Skeletal muscle cell (primary cell): ENCODE results near the gene SREBF2.

Experiments used
- DNase-seq: peaks from one replicate; pipeline ENCODE4 v3.0.0-alpha.2; 2010; ENCODE audit warnings: low read depth
- H3K4me3 ChIP-seq: 2 replicates; pipeline ENCODE4 v1.5.1; 2011; ENCODE audit warnings: low read depth, mild to moderate bottlenecking, control low read depth, low read length, moderate library complexity

Gene SREBF2

GRCh38 chr22:41832553-41833368 is at the start of gene SREBF2:
Gene SREBF2, plus strand, starts transcription at chr22:41833105. Its CDS starts 166 bp downstream, at chr22:41833271.
- DNase-seq = peak; percentile 100
- peak within 1 kb of the TSS; percentile 81 for H3K4me3 ChIP-seq

DNA sequence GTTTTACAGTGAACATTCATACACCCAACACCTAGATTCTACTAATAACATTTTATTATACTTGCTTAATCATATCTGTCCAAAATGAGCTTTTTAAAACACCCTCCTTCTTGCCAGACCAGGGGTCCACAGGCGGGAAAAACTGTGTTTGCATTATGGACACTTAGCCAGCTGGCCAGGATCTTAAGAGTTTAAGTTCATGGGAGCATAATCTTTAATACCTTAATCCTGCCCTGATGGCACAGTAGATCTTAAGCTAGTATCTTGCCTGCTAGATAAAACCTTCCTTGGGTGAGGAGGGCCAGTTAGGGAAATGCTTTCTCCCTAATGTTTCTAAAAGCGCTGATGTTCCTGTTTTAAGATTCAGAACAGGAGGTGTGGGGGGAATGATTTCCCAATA is 45.6 kb upstream of the SREBF2 start:
- DNase-seq = no peak
- H3K4me3 ChIP-seq = no peak overlapping the region

GRCh38 chr22:41793871-41794270 is 39.0 kb upstream of the SREBF2 start:
- H3K4me3 ChIP-seq = no peak overlapping the region
- no peak for DNase-seq

DNA sequence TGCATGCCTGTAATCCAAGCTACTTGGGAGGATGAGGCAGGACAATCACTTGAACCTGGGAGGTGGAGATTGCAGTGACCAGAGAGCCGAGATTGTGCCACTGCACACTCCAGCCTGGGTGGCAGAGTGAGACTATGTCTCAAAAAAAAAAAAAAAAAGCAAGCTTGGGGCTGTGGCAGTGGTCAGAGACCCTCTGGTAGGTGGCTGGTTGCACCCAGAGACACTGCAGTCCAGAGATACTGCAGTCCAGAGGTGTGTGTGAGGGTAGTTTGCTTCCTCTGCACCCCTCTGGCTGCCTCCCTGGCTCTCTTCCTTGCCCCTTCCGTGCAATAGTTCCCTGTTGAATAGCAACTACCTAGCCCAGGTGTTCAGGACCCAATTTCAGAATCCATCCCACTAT is 34.2 kb upstream of the SREBF2 start:
- DNase-seq = no peak
- H3K4me3 ChIP-seq = no peak overlapping the region

- peak overlapping the region; percentile 95 for H3K4me3 ChIP-seq
- DNase-seq = no peak
Observed at GRCh38 chr22:41799486-41800347, 33.2 kb upstream of the SREBF2 start.

GRCh38 chr22:41800348-41801146 is 32.4 kb upstream of the SREBF2 start, which contains the start of gene CCDC134:
Gene CCDC134, plus strand, starts transcription at chr22:41800679. Its CDS starts 8,212 bp downstream, at chr22:41808891.
- peak within 1 kb of the TSS; percentile 95 for H3K4me3 ChIP-seq

GRCh38 chr22:41801147-41801819 is 31.6 kb upstream of the SREBF2 start:
- DNase-seq = no peak
- H3K4me3 ChIP-seq = peak overlapping the region; percentile 95

More at GRCh38 chr22:41800348-41801146, 32.4 kb upstream of the SREBF2 start, which contains the start of gene CCDC134:
- DNase-seq = peak; percentile 32

- DNase-seq = no peak
Observed at GRCh38 chr22:41801886-41802285, 31.0 kb upstream of the SREBF2 start.

DNA sequence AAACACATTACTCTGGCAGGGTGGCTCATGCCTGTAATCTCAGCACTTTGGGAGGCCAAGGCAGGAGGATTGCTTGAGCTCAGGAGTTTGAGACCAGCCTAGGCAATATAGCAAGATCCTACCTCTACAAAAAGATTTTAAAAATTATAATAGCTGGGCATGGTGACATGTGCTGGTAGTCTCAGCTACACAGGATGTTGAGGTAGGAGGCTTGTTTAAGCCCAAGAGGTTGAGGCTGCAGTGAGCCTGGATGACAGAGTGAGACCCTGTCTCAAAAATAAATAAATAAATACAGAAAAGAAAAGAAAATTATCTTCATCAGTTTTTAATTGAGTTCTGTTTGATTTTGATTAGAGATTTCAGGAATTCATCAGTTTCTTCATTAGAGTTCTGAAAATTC is 27.3 kb upstream of the SREBF2 start:
- no peak for DNase-seq
- H3K4me3 ChIP-seq = no peak overlapping the region

More at GRCh38 chr22:41801886-41802285, 31.0 kb upstream of the SREBF2 start:
- no peak overlapping the region for H3K4me3 ChIP-seq

DNA sequence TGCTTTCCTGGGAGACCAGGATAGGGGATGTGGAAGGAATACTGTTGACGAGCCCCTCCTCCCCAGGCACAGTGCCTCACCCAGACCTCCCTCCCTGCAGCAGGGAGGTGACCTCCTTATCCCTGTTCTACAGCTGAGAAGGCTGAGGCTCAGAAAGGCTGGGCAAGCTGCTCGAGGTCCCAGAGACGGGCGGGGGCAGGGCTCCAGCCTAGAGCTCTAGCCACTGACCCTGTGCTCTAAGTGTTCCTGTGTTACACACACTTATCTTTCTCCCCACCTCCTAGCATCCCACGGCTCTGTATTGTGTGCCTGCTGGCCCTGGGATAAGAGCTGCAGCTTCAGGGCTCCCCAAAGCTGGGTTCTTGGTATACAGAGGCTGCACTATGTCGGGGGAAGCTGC is 24.5 kb upstream of the SREBF2 start:
- DNase-seq = no peak
- H3K4me3 ChIP-seq = no peak overlapping the region

DNA sequence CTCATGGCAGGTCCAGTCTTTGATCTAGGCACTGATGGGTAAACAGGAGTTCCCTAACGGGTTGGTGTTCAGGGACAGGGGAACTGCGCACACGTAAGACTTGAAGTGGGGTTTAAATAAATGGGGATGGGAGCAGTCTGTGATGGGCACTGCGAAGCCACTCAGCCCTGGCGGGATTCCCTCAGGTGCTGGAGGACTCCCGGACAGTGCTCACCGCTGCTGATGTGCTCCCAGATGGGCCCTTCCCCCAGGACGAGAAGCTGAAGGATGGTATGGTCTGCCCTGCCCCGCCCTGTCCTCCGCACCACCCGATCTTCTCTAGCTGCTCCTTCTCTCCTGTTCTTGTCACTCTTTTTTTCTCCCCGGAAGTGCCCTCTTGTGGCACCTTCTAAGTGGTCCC is 22.9 kb upstream of the SREBF2 start:
- no peak overlapping the region for H3K4me3 ChIP-seq
- DNase-seq = no peak

GRCh38 chr22:41812805-41813545 is 19.9 kb upstream of the SREBF2 start:
- no peak overlapping the region for H3K4me3 ChIP-seq

GRCh38 chr22:41813726-41814410 is 19.0 kb upstream of the SREBF2 start:
- no peak overlapping the region for H3K4me3 ChIP-seq
- no peak for DNase-seq

More at GRCh38 chr22:41812805-41813545, 19.9 kb upstream of the SREBF2 start:
- no peak for DNase-seq

GRCh38 chr22:41815716-41816115 is 17.2 kb upstream of the SREBF2 start:
- H3K4me3 ChIP-seq = no peak overlapping the region
- DNase-seq = no peak

GRCh38 chr22:41816241-41816640 is 16.7 kb upstream of the SREBF2 start:
- no peak for DNase-seq
- H3K4me3 ChIP-seq = no peak overlapping the region

DNA sequence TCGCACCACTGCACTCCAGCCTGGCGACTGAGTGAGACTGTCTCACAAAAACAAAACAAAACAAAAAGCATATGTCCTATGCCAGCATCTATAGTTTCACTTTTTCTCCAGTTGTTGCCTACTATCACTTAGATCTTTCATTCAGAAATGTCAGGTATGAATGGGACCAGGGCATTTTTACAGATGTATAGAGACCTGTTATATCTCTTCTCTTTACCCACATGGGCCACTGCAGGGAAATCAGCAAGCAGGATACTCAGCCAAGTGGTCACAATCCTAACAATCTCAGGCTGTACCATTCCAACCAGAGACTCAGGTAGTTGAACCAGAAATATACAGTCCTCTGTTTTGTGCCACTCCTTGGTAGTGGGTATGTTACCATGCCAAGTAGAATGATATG is 16.0 kb upstream of the SREBF2 start:
- H3K4me3 ChIP-seq = no peak overlapping the region
- DNase-seq = no peak

DNA sequence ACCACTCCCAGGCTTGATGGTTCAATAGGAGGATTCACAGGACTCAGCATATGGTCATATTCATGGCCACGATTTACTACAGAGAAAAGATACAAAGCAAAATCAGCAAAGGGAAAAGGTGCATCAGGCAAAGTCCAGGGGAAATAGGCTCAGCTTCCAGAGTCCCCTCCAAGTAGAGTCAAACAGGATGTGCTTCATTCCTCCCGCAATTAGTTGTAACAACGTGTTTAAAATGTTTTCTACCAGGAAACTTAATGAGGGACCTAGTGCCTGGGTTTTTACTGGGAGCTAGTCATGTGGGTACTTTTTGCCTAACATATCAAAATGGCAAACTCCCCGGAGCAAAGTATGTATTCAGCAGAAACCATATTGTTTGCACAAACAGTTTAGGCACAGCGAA is 14.9 kb upstream of the SREBF2 start:
- DNase-seq = no peak
- H3K4me3 ChIP-seq = no peak overlapping the region

GRCh38 chr22:41818596-41818995 is 14.3 kb upstream of the SREBF2 start:
- DNase-seq = no peak
- H3K4me3 ChIP-seq = no peak overlapping the region
